ENCODE measurements around the gene CALML6. TPM values are rescaled to one million over a fixed set of nuclear protein-coding genes. Genes with fewer than 3 reads are reported as not detected.

CALML6 gene
- total and polyA plus RNA-seq, 10 of the 15 experiments (the other 5 are each of a cell fraction or from before 2014, with no cell fraction given): 0.07 to 1.3 (median 0.21) TPM; not detected in 5

- H3K27ac ChIP-seq (ENCODE audit: control insufficient read depth, insufficient read depth): no peak overlapping the region
- no peaks in the 10 kb centered on the region for H3K79me2 ChIP-seq (ENCODE audit: control insufficient read depth, insufficient read depth, low read length)
- CTCF ChIA-PET: interaction anchor here (0.9 kb wide), 1 partner anchor 11 kb away, joined by 4 read pairs; no protein-coding TSS in a partner anchor
- no peaks in the 10 kb centered on the region for H3K9me3 ChIP-seq (replicated peaks; ENCODE audit: control insufficient read depth, insufficient read depth, low read length)
- no peaks in the 10 kb centered on the region for H3K36me3 ChIP-seq (ENCODE audit: control insufficient read depth in 2 of 2, insufficient read depth in 2 of 2, low read length in 1 of 2)
- H4K20me1 ChIP-seq (ENCODE audit: control insufficient read depth, insufficient read depth): no peaks in the 10 kb centered on the region
- TF ChIP-seq MYC (IDR thresholded peaks at IDR 0.05; ENCODE audit: insufficient read depth, insufficient read length, insufficient replicate concordance, low read length, severe bottlenecking): no peak
- TF ChIP-seq CEBPZ (IDR thresholded peaks at IDR 0.05; ENCODE audit: low read depth, low read length): no peak
- TF ChIP-seq POLR2A (IDR thresholded peaks at IDR 0.05; ENCODE audit: low read depth, low read length): no peak
- no peak for TF ChIP-seq ZNF217 (IDR thresholded peaks at IDR 0.05)
- TF ChIP-seq CREB1 (IDR thresholded peaks at IDR 0.05; ENCODE audit: low read depth): no peak
- TF ChIP-seq ELK1 (IDR thresholded peaks at IDR 0.05; ENCODE audit: low read depth, low read length): no peak
- TF ChIP-seq NFXL1 (IDR thresholded peaks at IDR 0.05; ENCODE audit: borderline replicate concordance): no peak
- no peaks in the 10 kb centered on the region for H3K27me3 ChIP-seq (replicated peaks in 1 of 2; ENCODE audit: control insufficient read depth in 2 of 2, insufficient read depth in 2 of 2, low read length in 1 of 2)
- RAD21 ChIA-PET (ENCODE audit: unreplicated experiment): no interaction called here
- no TSS peak for BruUV-seq (replicated peaks)
- ATAC-seq: no peak
- POLR2A ChIA-PET: no interaction called here
- no peak overlapping the region for H3K4me2 ChIP-seq (ENCODE audit: control insufficient read depth, insufficient read depth)
- no peak overlapping the region for H3K9ac ChIP-seq (ENCODE audit: control insufficient read depth, insufficient read depth, low read length)
- WGBS (ENCODE audit: insufficient coverage, insufficient replicate concordance, low lambda C conversion rate, missing lambda C conversion rate): no CpG with 5 or more reads among the region's 1 CpG
- intact Hi-C loops (cut with micrococcal nuclease; ENCODE audit: unreplicated experiment): no loop called here
- in situ Hi-C loops (cut with MboI): no loop called here
- H3K4me1 ChIP-seq (ENCODE audit: control insufficient read depth, insufficient read depth, low read length): no peaks in the 10 kb centered on the region
- H2AFZ ChIP-seq (ENCODE audit: control insufficient read depth, low read depth, low read length): no peak overlapping the region
- FAIRE-seq: no peak
- SMC1A ChIA-PET (ENCODE audit: uncharacterized antibody, unreplicated experiment): no interaction called here
- DNase-seq (ENCODE audit: low read depth, low spot score): no peak
- H3K4me3 ChIP-seq: no peak overlapping the region
These were observed 33.7 kb downstream of the CALML6 start for GRCh38 chr1:1948783-1949182.

Data from GM12878 (cell line).